GM19324 (cell line): ENCODE measurements around the gene NUPR2.
"Not testable (repeated sequence)": the region's sequence is repeated elsewhere in the genome, so short reads cannot be mapped to it uniquely, and the experiment has no call there.

Experiments used
- ATAC-seq: cut with Tn5 transposase; IDR thresholded peaks from one replicate; pipeline ENCODE4 v1.9.1; 2021; ENCODE audit warnings: mild to moderate bottlenecking, moderate library complexity; ENCODE audit not compliant: unreplicated experiment, low FRiP score

NUPR2 gene, protein sequence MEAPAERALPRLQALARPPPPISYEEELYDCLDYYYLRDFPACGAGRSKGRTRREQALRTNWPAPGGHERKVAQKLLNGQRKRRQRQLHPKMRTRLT

DNA sequence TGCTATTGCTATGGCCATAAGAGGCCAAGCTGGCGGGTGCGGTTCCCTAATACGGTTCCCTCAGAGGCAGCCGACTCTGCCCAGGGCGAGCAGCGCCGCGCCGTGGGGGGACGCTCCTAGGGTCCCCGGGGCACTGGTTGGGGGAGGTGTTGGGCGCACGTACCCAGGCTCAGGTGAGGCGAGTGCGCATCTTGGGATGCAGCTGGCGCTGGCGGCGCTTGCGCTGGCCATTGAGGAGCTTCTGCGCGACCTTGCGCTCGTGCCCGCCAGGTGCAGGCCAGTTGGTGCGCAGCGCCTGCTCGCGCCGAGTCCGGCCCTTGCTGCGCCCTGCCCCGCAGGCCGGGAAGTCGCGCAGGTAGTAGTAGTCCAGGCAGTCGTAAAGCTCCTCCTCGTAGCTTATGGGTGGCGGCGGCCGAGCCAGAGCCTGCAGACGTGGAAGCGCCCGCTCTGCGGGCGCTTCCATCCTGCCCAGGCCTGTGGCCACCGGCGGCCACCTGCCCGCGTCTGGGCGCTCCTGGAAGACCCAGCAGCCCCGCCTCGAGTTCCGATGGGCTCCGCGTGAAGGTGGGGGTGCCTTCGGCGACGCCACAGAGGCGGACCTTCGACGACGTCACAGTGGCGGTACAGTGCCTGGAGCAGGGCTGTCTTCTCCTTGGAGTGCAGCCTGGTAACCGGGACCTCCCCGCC is at the start of gene NUPR2:
Gene NUPR2, minus strand, starts transcription at position 566 of the 687 bp plus-strand sequence. Its CDS starts 103 bp downstream, at position 463.
- no peak for ATAC-seq

DNA sequence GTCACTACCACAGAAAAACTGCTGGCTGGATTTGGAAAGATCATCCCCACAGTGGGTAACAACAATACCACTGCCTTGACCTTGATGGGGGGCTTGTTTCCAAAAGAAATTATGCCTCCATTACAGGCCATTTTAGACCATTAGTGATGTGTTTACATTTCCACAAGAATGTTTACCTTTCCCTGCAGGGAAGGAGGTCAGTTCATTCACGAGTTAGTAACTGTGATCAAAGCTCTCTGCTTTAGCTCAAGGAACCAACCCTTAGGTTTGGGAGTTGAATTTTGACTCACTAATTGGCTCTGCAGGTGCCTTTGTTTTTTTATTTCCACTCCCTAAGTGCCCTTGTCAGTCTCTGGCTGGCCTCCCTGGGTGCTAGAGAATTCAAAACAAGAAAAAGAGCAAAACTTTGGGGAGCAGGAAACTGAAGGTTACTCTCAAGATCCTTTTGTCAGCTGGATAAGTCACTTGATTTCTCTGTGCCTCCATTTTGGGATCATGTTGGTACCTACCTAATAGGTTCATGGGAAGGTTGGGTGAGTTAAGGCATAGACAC is 41.1 kb upstream of the NUPR2 start:
- ATAC-seq, result no peak

DNA sequence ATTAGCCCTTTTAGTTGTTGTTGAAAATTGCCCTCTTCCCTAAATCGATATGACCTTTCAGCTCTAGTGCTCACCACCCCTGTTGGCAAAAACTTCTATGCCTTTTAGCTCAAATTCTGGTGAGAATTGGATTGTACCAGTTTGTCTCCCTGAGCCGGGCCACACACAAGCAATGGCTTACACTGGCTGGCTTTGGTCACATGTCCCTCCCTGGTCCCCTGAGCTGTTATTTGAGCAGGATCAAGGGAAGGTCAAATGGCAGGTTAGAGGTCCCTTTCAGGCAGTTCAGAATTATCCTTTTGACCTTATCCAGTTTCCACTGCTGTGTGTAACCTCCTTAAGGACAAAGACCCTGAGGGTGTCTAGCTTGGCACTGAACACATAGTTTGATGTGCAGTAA is 14.8 kb upstream of the NUPR2 start:
- ATAC-seq, result not testable (repeated sequence)

DNA sequence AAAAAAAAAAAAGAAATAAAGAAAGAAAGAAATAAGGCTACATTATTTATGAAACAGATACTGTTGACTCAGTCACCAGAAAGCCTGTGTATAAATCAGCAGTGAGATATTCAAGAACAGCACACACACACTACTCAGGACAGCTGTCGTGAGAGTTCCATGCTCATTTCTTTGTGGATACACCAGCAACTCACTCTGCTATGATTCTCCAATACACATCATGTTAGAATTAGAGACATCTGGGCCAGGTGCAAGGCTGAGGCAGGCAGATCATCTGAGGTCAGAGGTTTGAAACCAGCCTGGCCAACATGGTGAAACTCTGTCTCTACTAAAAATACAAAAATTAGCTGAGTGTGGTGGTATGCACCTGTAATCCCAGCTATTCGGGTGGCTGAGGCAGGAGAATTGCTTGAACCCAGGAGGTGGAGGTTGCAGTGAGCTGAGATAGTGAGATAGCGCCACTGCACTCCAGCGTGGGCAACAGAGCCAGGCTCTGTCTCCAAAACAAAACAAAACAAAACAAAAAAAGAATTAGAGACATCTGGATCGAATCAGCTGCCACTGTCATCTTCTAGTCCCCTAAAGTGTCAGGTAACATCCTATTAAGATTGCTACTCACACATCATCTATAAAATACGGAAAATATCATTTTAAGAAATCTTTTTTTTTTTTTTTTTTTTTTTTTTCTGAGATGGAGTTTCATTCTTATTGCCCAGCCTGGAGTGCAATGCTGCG is 11.2 kb upstream of the NUPR2 start:
- no peak for ATAC-seq

DNA sequence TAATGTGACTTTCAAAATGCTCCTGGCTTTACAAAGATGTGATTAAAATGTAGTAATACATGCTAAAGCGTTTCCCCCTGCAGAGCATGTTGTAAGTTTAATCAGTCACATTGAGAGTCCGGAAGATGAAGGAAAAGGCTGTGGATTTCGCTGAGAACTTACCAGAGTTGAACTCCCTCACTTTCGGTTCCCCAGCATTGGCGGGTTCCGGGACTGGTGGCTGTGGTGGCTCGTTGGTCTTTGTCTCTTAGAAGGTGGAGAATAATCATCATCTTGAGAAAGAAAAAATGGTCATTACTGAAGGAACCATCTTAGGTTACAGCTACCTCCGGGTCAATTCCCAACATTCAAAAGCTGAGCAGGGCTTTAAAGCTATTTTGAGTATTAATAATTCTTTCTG is 9.6 kb upstream of the NUPR2 start:
- ATAC-seq, result no peak

DNA sequence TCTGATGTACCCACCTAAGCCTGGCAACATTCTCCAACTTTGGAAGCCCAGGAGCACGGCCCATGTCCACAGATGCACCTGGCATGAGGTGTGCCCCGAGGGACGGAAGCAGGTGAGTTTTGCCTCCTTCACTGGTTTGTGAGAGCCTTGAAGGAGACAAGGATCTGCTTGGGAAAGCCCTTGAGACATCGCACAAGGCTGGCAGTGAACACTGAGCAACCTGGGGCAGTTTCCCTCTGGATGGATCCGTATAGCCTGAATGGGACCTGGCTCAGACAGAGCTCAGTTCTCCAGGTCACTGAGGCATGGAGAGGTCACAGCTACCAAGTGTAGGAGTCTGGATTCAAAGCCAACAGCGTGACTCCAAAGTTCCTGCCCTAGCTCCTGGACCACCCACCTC is 8.8 kb upstream of the NUPR2 start:
- ATAC-seq, result no peak

DNA sequence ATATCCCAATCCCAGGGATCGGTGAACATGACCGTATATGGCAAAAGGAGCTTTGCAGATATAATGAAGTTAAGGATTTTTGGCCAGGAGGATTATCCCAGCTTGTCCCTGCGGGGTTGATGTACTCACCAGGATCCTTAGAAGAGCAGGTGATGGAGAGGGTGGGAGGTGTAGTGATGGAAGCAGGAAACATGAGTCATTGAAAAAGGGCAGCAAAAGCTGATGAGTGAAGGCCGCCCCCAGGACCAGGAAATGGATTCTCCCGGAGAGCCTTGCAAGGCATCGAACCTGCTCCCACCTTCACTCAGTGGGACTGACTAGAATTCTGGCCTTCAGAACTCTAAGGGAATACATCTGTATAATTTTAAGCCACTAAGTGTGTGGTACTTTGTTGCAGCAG is 5.2 kb upstream of the NUPR2 start:
- no peak for ATAC-seq

DNA sequence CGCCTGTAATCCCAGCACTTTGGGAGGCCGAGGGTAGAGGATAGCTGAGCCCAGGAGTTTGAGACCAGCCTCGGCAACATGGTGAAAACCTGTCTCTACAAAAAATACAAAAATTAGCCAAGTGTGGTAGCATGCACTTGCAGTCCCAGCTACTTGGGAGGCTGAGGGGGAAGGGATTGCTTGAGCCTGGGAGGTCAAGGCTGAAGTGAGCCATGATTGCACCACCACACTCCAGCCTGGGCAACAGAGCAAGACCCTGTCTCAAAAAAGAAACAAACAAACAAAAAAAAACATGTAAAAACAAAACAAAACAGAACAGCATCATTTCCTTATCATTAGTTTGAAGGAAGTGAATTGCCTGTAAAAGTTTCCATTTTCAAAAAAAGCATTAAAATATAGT is 4.0 kb downstream of the NUPR2 start:
- not testable (repeated sequence) for ATAC-seq

DNA sequence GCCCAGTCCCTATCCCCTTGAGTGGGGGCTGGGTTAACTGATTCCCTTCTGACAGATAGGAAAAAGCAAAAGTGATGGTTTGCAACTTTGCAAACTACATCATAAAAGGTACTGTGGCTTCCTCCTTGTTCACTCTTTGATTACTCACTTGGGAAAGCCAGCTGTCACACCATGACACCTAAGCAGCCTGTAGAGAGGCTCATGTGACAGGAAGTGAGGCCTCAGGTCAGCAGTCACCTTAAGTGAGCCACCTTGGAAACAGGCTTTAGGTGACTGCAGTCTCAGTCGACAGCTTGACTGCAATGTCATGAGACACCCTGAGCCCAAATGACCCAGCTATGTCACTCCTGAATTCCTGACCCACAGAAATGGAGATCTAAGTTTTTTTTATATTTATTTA is 5.6 kb downstream of the NUPR2 start:
- ATAC-seq, result no peak

DNA sequence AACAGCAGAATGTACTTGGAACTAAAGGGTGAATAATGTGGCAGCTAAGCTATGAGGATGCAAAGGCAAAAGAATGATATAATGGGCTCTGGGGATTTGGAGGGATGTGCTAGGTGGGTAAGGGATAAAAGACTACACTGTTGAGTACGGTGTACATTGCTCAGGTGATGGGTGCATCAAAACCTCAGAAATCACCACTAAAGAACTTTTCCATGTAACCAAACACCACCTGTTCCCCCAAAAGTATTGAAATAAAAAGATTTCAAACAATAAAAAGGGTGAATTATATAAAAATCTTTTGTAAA is 8.3 kb downstream of the NUPR2 start:
- ATAC-seq, result no peak

DNA sequence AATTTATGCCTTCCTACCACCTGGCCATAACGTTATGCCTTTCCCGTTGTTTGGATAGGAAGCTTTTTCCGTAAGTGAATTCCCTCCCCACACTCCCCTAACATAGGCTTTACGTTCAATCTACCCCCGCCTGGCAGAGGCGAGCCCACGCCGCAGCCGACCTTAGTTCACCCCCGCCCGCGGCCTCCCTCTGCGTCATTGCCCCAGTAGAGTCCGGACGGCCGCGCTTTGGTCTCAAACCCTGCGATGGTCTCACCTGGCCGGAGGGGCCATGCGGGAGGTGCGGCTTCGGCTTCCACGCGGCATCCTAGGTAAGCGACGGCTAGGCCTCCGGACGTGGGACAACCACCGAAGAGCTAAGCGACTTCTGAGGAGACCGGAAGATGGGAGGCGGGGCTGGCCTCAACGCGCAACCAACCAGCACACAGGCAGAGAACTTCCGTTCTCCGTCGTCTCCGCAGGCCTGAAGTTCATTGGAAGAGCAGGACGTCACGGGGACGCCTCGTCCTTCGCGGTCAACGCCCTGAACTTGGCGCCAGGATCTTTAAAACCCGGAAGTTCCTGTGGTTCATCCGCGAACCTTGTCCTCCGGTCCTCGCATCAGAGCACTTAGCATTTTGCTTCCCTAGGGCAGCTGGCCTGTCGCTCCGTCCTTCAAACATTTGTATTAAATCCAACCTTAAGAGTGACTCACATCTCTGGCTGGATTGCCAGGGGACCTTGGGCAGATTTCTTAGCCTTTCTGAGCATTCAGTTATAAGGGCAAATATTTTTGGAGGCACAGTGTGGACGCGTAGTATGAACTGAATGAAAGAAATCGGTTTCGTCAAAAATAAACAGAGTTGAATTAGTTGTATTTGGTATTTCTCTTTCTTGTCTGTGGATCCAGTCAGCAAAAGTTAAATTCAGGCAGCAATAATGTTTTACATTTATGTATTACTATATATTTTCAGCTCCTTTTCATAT is 9.8 kb downstream of the NUPR2 start, which contains the start of gene CHCHD2:
Gene CHCHD2, minus strand, starts transcription at position 369 of the 966 bp plus-strand sequence. Its CDS starts 63 bp downstream, at position 306.
- peak; percentile 100 for ATAC-seq

DNA sequence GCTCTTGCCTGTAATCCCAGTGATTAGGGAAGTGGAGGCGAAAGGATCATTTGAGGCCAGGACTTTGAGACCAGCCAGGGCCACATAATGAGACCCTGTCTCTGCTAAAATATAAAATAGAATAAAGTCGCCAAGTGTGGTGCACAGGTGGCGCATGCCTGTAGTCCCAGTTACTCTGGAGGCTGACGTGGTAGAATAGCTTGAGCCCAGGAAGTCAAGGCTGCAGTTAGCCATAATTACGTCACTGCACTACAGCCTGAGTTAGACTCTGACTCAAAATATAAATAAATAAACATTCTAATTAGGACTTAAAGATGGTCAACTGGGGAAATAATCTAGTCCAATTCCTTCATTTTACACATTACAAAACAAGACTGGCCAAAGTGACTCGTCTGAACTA is 10.7 kb downstream of the NUPR2 start:
- ATAC-seq, result no peak

DNA sequence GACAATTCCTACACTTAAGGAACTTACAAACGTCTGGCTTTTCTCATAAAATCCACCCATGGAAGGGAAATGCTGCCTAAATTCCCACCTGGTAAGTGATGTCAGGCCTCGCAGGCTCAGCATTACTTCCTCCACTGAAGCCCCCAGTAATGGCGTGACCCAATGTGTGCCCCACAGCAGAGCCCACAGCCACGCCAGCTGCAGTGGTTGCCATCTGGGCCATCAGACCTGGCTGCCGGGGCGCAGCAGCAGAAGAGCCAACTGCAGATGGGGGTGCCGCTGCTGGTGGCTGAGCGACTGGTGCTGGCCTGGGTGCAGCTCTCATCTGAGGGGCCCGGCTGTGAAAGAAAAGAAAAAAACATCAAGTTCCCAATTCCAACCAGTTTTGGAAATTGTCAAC is 12.1 kb downstream of the NUPR2 start:
- not testable (repeated sequence) for ATAC-seq

DNA sequence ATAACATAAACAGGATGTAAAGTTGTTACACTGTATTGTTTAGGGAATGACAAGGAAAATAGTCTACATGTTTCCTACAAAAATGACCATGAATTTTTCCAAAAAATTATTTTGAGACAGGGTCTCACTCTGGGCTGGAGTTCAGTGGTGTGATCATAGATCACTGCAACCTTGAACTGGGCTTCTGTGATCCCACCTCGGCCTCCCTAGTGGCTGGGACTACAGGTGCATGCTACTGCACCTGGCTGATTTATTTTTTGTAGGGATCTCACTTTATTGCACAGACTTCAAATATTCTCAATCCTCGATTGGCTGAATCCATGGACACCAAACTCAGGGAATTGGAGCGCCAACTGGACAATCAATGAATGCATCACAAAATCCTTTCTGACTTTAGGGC is 16.6 kb downstream of the NUPR2 start:
- no peak for ATAC-seq

DNA sequence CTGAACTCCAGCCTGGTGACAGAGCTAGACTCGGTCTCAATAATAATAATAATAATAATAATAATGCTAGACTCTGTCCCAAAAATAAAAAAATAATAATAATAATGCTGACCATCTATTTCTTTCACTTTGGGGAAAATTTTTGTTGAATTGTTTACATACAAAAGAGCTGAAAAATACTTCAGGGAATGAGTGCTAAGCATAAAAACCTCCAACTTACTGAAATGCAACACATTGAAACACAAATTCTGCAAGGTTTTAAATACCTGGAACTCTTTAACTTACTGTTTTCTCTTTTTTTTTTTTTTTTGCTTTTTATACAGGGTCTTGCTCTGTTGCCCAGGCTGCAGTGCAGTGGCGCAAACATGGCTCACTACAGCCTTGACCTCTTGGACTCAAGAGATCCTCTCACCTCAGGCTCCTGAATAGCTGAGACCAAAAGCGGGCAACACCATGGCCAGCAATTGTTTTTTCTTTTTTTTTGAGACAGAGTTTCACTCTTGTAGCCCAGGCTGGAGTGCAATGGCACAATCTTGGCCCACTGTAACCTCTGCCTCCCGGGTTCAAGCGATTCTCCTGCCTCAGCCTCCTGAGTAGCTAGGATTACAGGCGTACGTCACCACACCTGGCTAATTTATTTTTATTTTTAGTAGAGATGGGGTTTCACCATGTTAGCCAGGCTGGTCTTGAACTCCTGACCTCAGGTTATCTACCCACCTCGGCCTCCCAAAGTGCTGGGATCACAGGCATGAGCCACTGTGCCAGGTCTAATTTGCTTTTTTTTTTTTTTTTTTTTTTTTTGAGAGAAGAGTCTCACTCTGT is 17.8 kb downstream of the NUPR2 start:
- not testable (repeated sequence) for ATAC-seq

DNA sequence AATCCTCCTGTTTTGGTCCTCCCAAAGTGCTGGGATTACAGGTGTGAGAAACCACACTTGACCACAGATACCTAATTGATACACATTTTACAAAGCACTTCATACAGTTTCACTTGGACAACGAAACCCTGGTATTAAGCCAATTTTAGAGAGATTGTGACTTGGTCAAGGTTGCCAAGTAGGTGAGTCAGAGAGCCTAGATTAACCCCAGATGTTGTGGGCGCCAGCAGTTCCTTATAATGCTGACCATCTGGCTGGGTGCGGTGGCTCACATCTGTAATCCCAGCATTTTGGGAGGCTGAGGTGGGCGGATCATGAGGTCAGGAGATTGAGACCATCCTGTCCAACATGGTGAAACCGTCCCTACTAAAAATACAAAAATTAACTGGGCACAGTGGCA is 18.5 kb downstream of the NUPR2 start:
- ATAC-seq, result no peak

DNA sequence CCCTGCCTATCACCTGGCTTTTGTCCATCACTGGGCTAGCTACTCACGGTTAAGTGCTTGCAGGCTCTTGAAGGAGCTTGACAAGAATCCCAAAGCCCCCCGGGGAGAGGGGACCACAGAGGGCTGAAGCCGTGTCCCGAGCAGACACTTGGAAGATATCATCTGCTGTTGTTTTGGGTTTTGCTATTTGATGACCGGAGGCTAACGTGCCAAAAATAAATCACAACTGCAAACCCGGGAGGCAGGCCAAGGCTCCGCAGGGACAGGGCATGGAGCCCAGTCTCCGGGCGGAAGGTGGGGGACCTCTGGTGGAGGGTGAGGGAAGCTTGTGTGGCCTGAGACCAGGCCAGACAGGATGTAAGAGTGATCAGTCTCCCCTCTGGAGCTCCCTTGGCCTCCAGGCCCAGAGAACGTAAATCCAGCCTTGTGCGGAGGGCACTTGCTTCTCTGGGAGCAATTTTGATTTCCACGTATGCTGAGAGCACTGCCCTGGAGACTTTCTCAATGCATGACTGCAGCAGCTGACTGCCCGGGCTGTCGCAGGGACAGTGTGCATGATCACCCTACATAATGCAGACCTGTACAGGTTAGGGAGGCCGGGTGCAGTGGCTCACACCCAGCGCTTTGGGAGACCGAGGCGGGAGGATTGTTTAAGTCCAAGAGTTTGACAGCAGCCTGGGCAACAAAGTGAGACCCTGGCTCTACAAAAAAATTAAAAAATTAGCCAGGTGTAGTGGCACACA is 23.3 kb downstream of the NUPR2 start, which contains the start of gene PHKG1:
Gene PHKG1, minus strand, starts transcription at position 164 of the 743 bp plus-strand sequence. CDS start 4,011 bp downstream, outside the sequence.
- no peak for ATAC-seq

DNA sequence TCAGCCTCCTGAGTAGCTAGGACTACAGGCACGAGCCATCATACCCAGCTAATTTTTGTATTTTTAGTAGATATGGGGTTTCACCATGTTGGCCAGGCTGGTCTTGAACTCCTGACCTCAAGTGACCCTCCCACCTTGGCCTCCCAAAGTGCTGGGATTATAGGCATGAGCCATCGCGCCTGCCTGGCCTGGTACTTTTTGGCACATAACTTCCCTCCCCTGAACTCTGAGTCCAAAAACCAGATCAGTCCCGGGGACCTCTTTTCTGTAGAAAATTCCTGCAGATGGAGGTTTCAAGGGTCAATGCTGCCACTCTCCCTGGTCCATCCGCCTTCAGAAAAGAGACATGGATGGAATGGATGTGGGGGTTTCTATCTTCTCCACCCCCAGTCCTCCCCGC is 23.8 kb downstream of the NUPR2 start:
- ATAC-seq, result not testable (repeated sequence)

DNA sequence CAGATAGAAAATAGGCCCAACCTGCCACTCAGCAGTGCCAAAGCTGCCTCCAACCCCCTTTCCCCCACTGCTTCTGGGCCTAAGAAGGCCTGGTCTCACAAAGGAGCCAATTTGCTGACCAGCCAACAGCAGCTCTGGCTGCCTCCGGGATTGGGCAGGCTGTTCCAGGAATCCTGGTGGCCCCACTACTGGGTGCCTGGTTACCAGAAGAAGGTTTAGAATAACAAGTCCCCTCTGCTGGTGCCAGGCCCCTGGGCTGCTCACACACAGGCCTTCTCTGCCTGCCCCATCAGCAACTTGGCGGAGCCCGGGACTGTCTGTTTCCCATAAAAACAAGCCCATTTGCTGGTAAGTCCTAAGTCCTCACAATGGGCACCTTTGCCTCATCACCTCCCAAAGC is 24.6 kb downstream of the NUPR2 start:
- no peak for ATAC-seq
